Measurements from ENCODE around the gene NRIP1. TPM values are rescaled to one million over a fixed set of nuclear protein-coding genes. Genes with fewer than 3 reads are reported as not detected.

Gene NRIP1
- total and polyA plus RNA-seq, 2 of the 8 experiments (the other 6 are each of a cell fraction or from before 2014, with no cell fraction given): 1.5 to 9.3 TPM

- TF ChIP-seq RNF2 (IDR thresholded peaks at IDR 0.05; ENCODE audit: borderline replicate concordance, low read depth, low read length, missing control alignments, poor library complexity, severe bottlenecking) (no peak), POU5F1 (IDR thresholded peaks at IDR 0.05; ENCODE audit: low read depth, low read length) (no peak), GABPA (IDR thresholded peaks at IDR 0.05; ENCODE audit: borderline replicate concordance, insufficient read depth, low read length) (no peak), TBP (IDR thresholded peaks at IDR 0.05; ENCODE audit: low read depth, low read length) (no peak), SP2 (IDR thresholded peaks at IDR 0.05; ENCODE audit: low read length) (no peak), CBX5 (IDR thresholded peaks at IDR 0.05; ENCODE audit: low read depth, low read length) (no peak), SRF (IDR thresholded peaks at IDR 0.05; ENCODE audit: low read depth, low read length) (no peak)
These were observed 27.9 kb upstream of the NRIP1 start (continued) for GRCh38 chr21:15092745-15093144.
